ENCODE measurements around the gene APEH.
A peak's percentile ranks its signal among the peaks of the same experiment; 100 is the strongest.

APEH gene

GRCh38 chr3:49717959-49718857 is 44.1 kb downstream of the APEH start:
- DNase-seq (ENCODE audit: low read depth): no peak
- no peak overlapping the region for H3K4me3 ChIP-seq (ENCODE audit: low read length)
- TF ChIP-seq, protein P1, sequence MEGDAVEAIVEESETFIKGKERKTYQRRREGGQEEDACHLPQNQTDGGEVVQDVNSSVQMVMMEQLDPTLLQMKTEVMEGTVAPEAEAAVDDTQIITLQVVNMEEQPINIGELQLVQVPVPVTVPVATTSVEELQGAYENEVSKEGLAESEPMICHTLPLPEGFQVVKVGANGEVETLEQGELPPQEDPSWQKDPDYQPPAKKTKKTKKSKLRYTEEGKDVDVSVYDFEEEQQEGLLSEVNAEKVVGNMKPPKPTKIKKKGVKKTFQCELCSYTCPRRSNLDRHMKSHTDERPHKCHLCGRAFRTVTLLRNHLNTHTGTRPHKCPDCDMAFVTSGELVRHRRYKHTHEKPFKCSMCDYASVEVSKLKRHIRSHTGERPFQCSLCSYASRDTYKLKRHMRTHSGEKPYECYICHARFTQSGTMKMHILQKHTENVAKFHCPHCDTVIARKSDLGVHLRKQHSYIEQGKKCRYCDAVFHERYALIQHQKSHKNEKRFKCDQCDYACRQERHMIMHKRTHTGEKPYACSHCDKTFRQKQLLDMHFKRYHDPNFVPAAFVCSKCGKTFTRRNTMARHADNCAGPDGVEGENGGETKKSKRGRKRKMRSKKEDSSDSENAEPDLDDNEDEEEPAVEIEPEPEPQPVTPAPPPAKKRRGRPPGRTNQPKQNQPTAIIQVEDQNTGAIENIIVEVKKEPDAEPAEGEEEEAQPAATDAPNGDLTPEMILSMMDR (conservative IDR thresholded peaks at IDR 0.05; ENCODE audit: low read length): no peak

GRCh38 chr3:49718858-49719213 is 44.7 kb downstream of the APEH start:
- peak overlapping the region; percentile 64 for H3K4me3 ChIP-seq (ENCODE audit: low read length)
- TF ChIP-seq, protein P1 (conservative IDR thresholded peaks at IDR 0.05; ENCODE audit: low read length): no peak
- no peak for DNase-seq (ENCODE audit: low read depth)

DNA sequence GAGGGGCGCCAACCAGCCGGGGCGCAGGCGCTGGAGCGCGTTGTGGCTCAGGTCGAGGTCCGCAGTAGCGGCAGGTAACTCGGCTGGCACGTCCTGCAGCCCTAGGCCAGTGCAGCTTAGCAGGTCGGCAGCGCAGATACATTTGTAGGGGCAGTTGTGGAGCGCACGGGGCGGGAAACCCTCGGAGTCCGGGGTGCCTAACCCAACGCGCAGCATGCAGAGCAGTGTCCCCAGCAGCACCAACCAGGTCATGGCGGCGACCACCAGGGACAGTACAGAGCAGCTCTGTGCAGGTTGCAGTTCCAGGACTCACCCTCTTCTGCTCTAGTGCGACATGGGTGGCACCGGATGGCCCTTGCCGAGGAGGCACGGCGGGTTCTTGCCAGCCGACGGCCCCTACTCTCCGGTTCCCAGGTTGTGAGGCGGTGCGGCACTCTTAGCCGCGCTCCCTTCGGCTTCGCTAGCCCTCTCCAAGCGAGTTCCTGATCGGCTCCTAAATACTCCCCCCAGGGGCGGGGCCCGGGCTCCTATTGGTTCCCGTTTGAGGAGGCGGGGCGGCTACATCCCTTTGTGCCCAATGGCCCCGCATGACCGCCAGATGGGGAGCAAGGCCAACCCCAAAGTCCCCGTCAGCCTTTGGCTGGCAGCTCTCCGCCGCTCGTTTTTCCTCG is 45.2 kb downstream of the APEH start, which contains the start of gene AMIGO3:
AMIGO3 (minus strand) TSS at position 471 of the 671 bp plus-strand sequence; CDS start at position 252, 219 bp downstream.
- DNase-seq (ENCODE audit: low read depth): peak; percentile 90
- TF ChIP-seq, protein P1 (conservative IDR thresholded peaks at IDR 0.05; ENCODE audit: low read length): peak; percentile 57
- H3K4me3 ChIP-seq (ENCODE audit: low read length): peak within 1 kb of the TSS; percentile 64

DNA sequence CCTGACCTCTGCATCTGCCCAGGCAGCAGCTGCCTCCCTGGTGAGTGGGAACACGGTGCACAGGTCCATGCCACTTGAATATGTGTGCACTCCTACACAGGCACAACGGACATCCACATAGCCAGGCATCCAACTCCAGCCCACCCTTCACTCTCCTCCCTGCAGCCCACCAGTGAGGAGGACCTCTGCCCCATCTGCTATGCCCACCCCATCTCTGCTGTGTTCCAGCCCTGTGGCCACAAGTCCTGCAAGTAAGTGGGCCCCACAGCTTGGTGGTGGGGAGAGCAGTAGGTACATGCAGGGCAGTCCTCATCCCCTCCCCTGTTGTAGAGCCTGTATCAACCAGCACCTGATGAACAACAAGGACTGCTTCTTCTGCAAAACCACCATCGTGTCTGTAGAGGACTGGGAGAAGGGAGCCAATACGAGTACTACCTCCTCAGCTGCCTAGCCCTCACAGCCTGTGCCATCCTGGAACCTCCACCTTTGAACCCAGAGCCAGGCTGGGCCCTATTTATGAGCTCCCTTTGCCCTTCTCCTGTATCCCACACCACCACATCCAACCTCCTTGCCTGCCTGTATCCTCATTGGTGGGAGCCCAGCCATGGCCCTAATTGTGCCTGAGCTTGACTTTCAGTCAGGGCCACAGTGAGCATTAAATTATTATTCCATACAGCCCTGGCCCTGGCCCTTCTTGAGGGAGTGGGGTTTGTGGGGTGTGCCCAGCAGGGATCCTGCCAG is 46.9 kb downstream of the APEH start:
- TF ChIP-seq, protein P1 (conservative IDR thresholded peaks at IDR 0.05; ENCODE audit: low read length): no peak
- no peak for DNase-seq (ENCODE audit: low read depth)
- H3K4me3 ChIP-seq (ENCODE audit: low read length): no peak overlapping the region

GRCh38 chr3:49721596-49721895 is 47.4 kb downstream of the APEH start:
- H3K4me3 ChIP-seq (ENCODE audit: low read length): no peak overlapping the region
- TF ChIP-seq, protein P1 (conservative IDR thresholded peaks at IDR 0.05; ENCODE audit: low read length): no peak
- DNase-seq (ENCODE audit: low read depth): no peak

GRCh38 chr3:49721896-49722781 is 48.0 kb downstream of the APEH start:
- peak overlapping the region; percentile 100 for H3K4me3 ChIP-seq (ENCODE audit: low read length)
- no peak for DNase-seq (ENCODE audit: low read depth)
- TF ChIP-seq, protein P1 (conservative IDR thresholded peaks at IDR 0.05; ENCODE audit: low read length): no peak

Measured in AG10803 (cell line).